Measurements from ENCODE around the gene NMU. TPM values are rescaled to one million over a fixed set of nuclear protein-coding genes. Genes with fewer than 3 reads are reported as not detected.
"Not testable (repeated sequence)": the region's sequence is repeated elsewhere in the genome, so short reads cannot be mapped to it uniquely, and the experiment has no call there.

The NMU gene
- polyA plus RNA-seq, 1 donor from 2014 or later: 0.53 TPM

DNA sequence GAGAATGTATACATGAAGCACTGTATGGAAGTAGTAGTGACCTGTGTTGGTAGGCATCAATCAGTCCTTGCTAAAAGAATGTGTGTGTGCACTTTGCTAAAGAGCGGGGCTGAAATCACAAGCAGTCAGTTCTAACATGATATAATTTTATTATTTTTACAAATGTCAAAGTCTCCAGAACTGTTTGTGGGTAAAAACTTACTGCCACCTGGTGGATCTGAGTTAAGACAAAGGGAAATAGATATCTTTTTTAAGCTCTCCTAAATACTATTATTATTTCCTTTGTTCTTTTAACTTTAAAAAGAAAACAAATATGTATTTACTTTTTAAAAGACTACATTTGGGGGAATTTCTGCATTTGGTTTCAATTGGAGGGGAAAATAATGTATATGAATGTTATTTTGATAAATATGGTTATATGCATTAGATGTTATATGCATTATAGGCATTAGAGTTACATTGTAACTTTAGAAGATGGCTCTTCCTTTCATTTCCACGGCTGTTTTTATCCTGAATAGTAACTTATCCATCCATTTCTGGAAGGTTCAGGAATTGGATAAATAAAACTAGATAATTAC, 81.6 kb downstream of the NMU start:
- Mint-ChIP-seq H3K27me3 (peaks cover 2% of the 10 kb centered on the region), H3K27ac (no peak overlapping the region), H3K4me1 (peaks cover 5 to 13% (median 9%) of the 10 kb centered on the region in 3 donors), H3K4me3 (no peak overlapping the region), H3K36me3 (peaks cover 2% of the 10 kb centered on the region), H3K9me3 (peaks cover 0 to 3% (median 3%) of the 10 kb centered on the region in 3 donors)

DNA sequence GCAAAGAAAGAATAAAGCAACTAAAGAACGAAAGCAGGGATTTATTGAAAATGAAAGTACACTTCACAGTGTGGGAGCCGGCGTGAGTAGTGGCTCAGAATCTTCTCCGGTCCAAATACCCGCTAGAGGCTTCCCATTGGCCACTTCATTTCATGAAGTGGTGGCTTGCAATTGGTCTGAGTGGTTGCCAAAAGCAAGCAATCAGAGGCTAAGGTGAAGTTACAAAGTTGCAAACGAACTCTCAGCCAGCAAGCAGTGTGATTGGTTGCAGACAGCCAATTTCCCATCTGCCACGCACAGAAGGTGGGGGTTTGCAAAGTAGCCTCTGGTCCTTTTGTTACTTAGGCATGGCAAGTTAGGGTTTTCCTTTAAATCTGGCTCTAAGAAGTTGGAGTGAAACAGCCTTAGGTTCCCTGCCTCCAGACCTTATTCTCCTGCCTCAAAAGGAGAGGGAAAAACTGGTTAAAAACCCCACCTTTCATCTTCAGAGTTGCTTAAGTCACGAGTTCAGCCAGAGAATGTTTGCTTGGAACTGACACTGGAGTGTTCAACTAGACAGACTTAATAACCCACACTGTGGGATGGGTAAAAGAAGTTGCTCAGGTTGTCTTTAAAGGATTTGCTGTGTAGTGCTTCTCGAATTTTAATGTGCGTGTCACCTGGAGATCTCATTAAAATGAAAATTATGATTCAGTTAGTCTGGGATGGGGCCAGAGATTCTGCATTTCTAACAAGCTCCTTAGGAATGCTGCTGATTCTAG, 82.5 kb downstream of the NMU start:
- peaks cover 2% of the 10 kb centered on the region for H3K27me3 Mint-ChIP-seq
- H3K36me3 Mint-ChIP-seq: peaks cover 2% of the 10 kb centered on the region
- peaks cover 0 to 3% (median 3%) of the 10 kb centered on the region in 3 donors for H3K9me3 Mint-ChIP-seq
- H3K27ac Mint-ChIP-seq: peak overlapping the region in 2 of 3 donors; percentile 53 to 81
- peaks cover 5 to 13% (median 10%) of the 10 kb centered on the region in 3 donors for H3K4me1 Mint-ChIP-seq
- peak overlapping the region; percentile 51 to 91 (median 81) for H3K4me3 Mint-ChIP-seq

DNA sequence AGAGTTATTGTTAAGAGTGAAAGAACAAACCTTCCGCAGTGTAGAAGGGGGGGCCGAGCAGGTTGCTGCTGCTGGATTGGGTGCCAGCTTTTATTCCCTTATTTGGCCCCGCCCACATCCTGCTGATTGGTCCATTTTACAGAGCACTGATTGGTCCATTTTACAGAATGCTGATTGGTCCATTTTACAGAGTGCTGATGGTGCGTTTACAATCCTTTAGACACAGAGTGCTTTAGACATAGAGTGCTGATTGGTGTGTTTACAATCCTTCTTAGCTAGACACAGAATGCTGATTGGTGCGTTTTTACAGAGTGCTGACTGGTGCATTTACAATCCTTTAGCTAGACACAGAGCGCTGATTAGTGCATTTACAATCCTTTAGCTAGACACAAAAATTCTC, 84.1 kb downstream of the NMU start:
- Mint-ChIP-seq H3K27ac (peak overlapping the region in 2 of 3 donors; percentile 53 to 68), H3K4me1 (peaks cover 5 to 24% (median 15%) of the 10 kb centered on the region in 3 donors), H3K4me3 (peak overlapping the region; percentile 32 to 77 (median 50))
- H3K27me3 Mint-ChIP-seq, H3K36me3 Mint-ChIP-seq, H3K9me3 Mint-ChIP-seq: not testable (repeated sequence)

DNA sequence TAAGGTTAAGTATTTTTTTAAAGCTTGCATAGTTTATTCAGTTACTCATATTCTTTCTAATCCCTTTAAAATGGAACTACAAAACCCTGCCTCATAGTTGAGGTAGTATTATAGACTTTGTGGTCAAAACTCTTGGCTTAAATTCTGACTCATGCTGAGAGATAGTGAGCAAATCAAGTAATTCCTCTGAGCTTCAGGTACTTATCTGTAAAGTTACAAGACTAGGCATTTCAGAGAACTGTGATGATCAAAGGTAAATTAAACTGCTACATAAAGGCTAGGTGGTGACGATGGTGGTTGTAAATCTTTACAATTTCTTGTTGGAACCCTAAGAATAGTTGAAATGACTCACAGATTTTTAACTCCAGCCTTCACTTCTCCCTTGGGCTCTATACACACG, 86.2 kb downstream of the NMU start:
- Mint-ChIP-seq H3K36me3 (no peaks in the 10 kb centered on the region), H3K4me3 (peak overlapping the region in 1 of 4 donors; percentile 99), H3K27ac (peak overlapping the region in 1 of 3 donors; percentile 39), H3K4me1 (peaks cover 14 to 27% (median 15%) of the 10 kb centered on the region in 3 donors), H3K27me3 (peaks cover 1% of the 10 kb centered on the region), H3K9me3 (no peaks in the 10 kb centered on the region)

DNA sequence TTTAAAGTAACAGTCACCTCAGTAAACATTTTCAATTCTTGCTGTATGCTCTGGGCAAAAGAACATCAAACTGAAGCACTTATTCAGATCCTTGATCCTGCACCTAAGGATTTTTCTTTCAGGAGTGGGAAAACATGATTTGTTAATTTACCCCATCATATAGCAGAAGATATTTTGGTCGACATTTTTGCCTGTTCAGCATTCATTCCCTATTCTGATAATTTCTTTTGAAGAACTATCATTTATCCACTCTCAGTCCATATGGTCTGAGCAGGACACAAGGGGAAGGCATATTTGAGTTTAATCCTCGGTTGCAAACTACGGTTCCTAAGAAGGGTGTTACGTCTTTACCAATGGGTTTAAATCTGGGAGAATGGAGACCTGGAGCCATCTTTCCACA, 88.2 kb downstream of the NMU start:
- peaks cover 1% of the 10 kb centered on the region for H3K27me3 Mint-ChIP-seq

DNA sequence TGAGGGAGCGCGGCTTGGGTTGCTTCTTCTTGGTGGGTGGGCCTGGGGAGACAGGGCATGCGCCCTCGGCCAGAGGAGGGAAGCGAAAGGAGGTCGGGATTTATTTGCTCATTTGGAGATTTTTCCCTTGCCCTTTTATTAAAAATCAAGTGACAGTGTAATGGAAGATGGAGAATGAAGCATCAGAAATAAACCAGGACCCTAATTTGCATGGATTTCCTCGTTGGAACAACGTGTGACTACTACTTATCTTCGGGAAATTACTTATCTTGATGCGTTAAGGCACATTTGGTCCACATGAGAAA, 88.7 kb downstream of the NMU start:
- H3K36me3 Mint-ChIP-seq: no peaks in the 10 kb centered on the region
- peaks cover 1% of the 10 kb centered on the region for H3K27me3 Mint-ChIP-seq
- peaks cover 17 to 36% (median 26%) of the 10 kb centered on the region in 3 donors for H3K4me1 Mint-ChIP-seq
- H3K27ac Mint-ChIP-seq: peak overlapping the region; percentile 89 to 96 (median 94)
- no peaks in the 10 kb centered on the region for H3K9me3 Mint-ChIP-seq
- H3K4me3 Mint-ChIP-seq: peak overlapping the region; percentile 88 to 99 (median 97)

More for the DNA sequence above, 88.2 kb downstream of the NMU start:
- Mint-ChIP-seq H3K4me3 (peak overlapping the region; percentile 88 to 99 (median 97)), H3K36me3 (no peaks in the 10 kb centered on the region), H3K27ac (peak overlapping the region; percentile 89 to 96 (median 94)), H3K4me1 (peaks cover 17 to 36% (median 26%) of the 10 kb centered on the region in 3 donors), H3K9me3 (no peaks in the 10 kb centered on the region)

DNA sequence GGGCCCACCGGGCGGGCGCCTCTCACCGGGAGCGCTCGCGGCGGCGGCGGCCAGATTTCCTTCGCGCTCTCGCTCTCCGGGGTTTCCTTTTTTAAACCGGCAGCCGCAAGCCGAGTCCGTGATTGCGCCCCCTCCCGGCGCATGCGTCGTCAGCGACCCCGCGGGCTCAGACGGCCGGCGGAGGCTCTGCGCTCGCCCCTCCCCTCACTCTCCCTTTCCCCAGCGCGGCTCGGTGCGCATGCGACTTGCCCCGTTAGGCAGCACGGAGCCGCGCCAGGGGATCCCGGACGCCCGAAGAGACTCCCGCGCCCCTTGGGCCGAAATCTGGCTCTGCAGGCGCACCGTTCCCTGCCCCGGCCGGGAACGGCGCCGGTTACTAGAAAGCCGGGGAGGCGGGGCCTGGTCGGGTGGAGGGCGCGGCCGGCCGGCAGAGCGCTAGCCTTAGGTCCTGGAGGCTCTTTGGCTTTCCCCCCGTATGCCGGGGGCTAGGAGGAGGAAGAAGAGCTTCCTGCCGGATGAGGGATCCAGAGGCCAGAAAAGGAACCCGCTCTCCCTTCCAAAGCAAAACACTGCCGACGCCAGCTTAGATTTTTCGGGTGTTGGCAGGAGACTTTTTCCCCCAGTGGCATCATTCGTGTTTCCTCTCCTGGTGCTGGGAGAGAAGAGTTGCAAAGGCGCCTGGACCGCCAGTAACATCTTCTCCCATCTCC, 89.2 kb downstream of the NMU start, which contains the start of gene CLOCK:
Gene CLOCK, minus strand, starts transcription at position 154 of the 710 bp plus-strand sequence. CDS start 64,124 bp downstream, outside the sequence.
- no peaks in the 10 kb centered on the region for H3K9me3 Mint-ChIP-seq
- H3K36me3 Mint-ChIP-seq: no peaks in the 10 kb centered on the region
- peak within 1 kb of the TSS; percentile 88 to 99 (median 97) for H3K4me3 Mint-ChIP-seq
- peaks cover 1% of the 10 kb centered on the region for H3K27me3 Mint-ChIP-seq
- H3K27ac Mint-ChIP-seq: peak within 1 kb of the TSS; percentile 94 to 98 (median 97)
- H3K4me1 Mint-ChIP-seq: peaks cover 14 to 37% (median 26%) of the 10 kb centered on the region in 3 donors

DNA sequence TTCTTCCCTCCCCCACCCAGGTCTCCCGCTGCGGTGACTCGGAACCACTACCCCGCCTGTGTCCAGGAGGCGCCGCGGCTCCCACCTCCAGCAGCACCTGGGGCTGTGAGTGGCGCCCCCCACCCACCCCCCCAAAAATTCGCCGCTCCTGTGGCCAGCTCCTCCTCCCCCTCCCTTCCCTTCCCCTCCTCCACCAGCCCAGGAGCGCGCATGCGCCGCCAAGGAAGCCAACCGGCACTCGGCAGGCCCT, 89.7 kb downstream of the NMU start:
- H3K4me1 Mint-ChIP-seq: peaks cover 16 to 35% (median 26%) of the 10 kb centered on the region in 3 donors
- peak overlapping the region; percentile 89 to 96 (median 94) for H3K27ac Mint-ChIP-seq
- H3K9me3 Mint-ChIP-seq: no peaks in the 10 kb centered on the region
- peak overlapping the region; percentile 88 to 99 (median 97) for H3K4me3 Mint-ChIP-seq
- peaks cover 1% of the 10 kb centered on the region for H3K27me3 Mint-ChIP-seq
- no peaks in the 10 kb centered on the region for H3K36me3 Mint-ChIP-seq

DNA sequence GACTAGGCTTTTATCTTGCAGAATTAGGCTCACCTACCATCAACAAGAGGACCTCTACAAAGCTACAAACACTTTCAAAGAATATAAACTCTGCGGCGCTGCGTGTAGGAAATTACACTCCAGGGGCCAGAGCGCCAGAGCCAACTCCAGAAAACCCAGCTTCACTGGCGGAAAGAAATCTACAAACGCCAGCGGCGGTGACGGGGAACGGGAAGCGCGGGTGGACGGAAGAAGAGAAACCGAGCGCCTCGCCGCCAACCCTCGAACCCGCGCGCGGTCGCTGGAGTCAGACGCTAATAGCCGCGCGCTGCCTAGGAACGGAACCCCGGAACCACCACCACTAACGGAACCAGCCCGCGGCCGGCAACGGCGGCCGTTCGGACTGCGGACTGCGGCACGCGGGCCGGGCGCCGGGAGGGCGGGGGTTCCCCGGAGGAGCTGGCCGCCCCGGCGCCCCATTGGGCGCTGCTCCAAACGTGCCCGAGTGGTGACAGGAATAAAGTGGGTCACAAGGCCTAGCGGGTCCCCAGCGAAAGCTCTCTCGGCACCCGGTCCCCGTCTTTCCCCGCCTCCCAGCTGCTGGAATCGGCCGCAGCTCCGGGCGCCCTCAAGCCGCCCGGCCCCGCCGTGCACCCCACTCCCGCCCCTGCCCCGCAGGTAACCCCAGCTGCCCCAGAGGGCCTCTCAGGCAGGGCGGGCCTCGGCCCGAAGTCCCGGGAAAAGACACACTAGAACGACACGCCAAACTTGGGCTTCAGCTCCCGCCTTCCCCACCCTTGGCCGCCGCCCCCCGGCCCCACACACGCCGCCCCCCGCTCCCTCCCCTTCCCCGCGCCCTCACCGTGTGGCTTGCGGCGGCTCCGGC, 90.2 kb downstream of the NMU start:
- Mint-ChIP-seq H3K36me3 (no peaks in the 10 kb centered on the region), H3K4me1 (peaks cover 16 to 36% (median 26%) of the 10 kb centered on the region in 3 donors), H3K27ac (peak overlapping the region; percentile 89 to 98 (median 97)), H3K4me3 (peak overlapping the region; percentile 88 to 99 (median 97)), H3K27me3 (peaks cover 1% of the 10 kb centered on the region), H3K9me3 (no peaks in the 10 kb centered on the region)

Other genes with a start within 250 kb of the NMU start
- gene TMEM165, start 240.3 kb downstream of the NMU start, polyA plus RNA-seq: 56.1 TPM
- 4.3 TPM for gene CLOCK, start 89.4 kb downstream of the NMU start, polyA plus RNA-seq
- gene PDCL2, start 44.1 kb downstream of the NMU start, polyA plus RNA-seq: not detected
- gene EXOC1L, start 183.5 kb upstream of the NMU start, polyA plus RNA-seq: not detected
- gene EXOC1, start 217.3 kb upstream of the NMU start, polyA plus RNA-seq: 13.2 TPM

All from IgD-negative memory B cell (primary cell).